Neural progenitor cell (in vitro differentiated cells): Measurements from ENCODE around the gene SIGLEC10. TPM values are rescaled to one million over a fixed set of nuclear protein-coding genes. Genes with fewer than 3 reads are reported as not detected.
"Not testable (repeated sequence)": the region's sequence is repeated elsewhere in the genome, so short reads cannot be mapped to it uniquely, and the experiment has no call there.

Source experiments
- DNase-seq: peaks from one replicate; pipeline ENCODE4 v3.0.0-alpha.2; 2016; ENCODE audit warnings: low spot score
- H2AFZ ChIP-seq: fragments of 200-600 bp; sonication (generic); replicated peaks from 2 replicates; pipeline ENCODE4 v1.6.1; 2016; ENCODE audit warnings: antibody characterized with exemption
- H3F3A ChIP-seq: fragments of 200-600 bp; sonication (generic); 2 replicates; pipeline ENCODE4 v1.6.1; 2016; ENCODE audit warnings: antibody characterized with exemption, low read depth
- H3K27ac ChIP-seq: fragments of 200-600 bp; sonication (generic); 2 replicates; pipeline ENCODE4 v1.5.1; 2016; ENCODE audit warnings: mild to moderate bottlenecking
- H3K27me3 ChIP-seq: fragments of 200-600 bp; sonication (generic); 2 replicates; pipeline ENCODE4 v1.6.1; 2016; ENCODE audit warnings: mild to moderate bottlenecking, moderate library complexity
- H3K36me3 ChIP-seq: fragments of 200-600 bp; sonication (generic); 2 replicates; pipeline ENCODE4 v1.5.1; 2016
- H3K4me1 ChIP-seq: fragments of 200-600 bp; sonication (generic); 2 replicates; pipeline ENCODE4 v1.6.1; 2016; ENCODE audit warnings: mixed run types
- H3K4me2 ChIP-seq: fragments of 200-600 bp; sonication (generic); 2 replicates; pipeline ENCODE4 v1.6.1; 2016
- H3K4me3 ChIP-seq: fragments of 200-600 bp; sonication (generic); 2 replicates; pipeline ENCODE4 v1.5.1; 2016
- H3K79me2 ChIP-seq: fragments of 200-600 bp; sonication (generic); 2 replicates; pipeline ENCODE4 v1.6.1; 2016; ENCODE audit warnings: low read depth
- H3K9ac ChIP-seq: fragments of 200-600 bp; sonication (generic); 2 replicates; pipeline ENCODE4 v1.6.1; 2016
- H3K9me3 ChIP-seq: fragments of 200-600 bp; sonication (generic); 2 replicates; pipeline ENCODE4 v1.5.1; 2016; ENCODE audit warnings: low read depth
- H4K20me1 ChIP-seq: fragments of 200-600 bp; sonication (generic); 2 replicates; pipeline ENCODE4 v1.6.1; 2016; ENCODE audit warnings: low read depth
- H3K27ac Mint-ChIP-seq: 3 replicates; pipeline ENCODE4 v1.8.0; 2021; ENCODE audit warnings: mixed read lengths
- H3K27me3 Mint-ChIP-seq: 2 replicates; pipeline ENCODE4 v1.8.0; 2022; ENCODE audit warnings: low read depth, mild to moderate bottlenecking, inconsistent platforms, moderate library complexity, mixed read lengths; ENCODE audit not compliant: insufficient read depth
- H3K36me3 Mint-ChIP-seq: 3 replicates; pipeline ENCODE4 v1.8.0; 2021; ENCODE audit warnings: mixed read lengths
- H3K4me1 Mint-ChIP-seq: 3 replicates; pipeline ENCODE4 v1.8.0; 2021; ENCODE audit warnings: mixed read lengths
- H3K4me3 Mint-ChIP-seq: 3 replicates; pipeline ENCODE4 v1.8.0; 2021; ENCODE audit warnings: mild to moderate bottlenecking, moderate library complexity, mixed read lengths
- H3K9me3 Mint-ChIP-seq: 3 replicates; pipeline ENCODE4 v1.8.0; 2020; ENCODE audit warnings: mixed read lengths
- CTCF ChIP-seq: fragments of 200-600 bp; sonication (generic); IDR thresholded peaks from 2 replicates; pipeline ENCODE4 v1.5.1; 2017; ENCODE audit warnings: antibody characterized with exemption, mild to moderate bottlenecking
- EZH2 ChIP-seq: fragments of 200-600 bp; sonication (generic); IDR thresholded peaks from 2 replicates; pipeline ENCODE4 v1.6.1; 2017; ENCODE audit warnings: antibody characterized with exemption, mild to moderate bottlenecking, moderate library complexity
- EZH2phosphoT487 ChIP-seq: fragments of 200-600 bp; sonication (generic); IDR thresholded peaks from 2 replicates; pipeline ENCODE4 v1.6.1; 2017; ENCODE audit warnings: antibody characterized with exemption
- total RNA-seq: library from RNA; depleted of rRNA; stranded (reverse); fragments of >200 nt; gene quantifications from 2 replicates; pipeline ENCODE4 v1.2.3, GENCODE V29; 2015; ENCODE audit warnings: low replicate concordance

SIGLEC10 gene
- total RNA-seq, 1 donor from 2014 or later = not detected

GRCh38 chr19:51407511-51408131 lies 9.8 kb downstream of the SIGLEC10 start:
- Histone ChIP-seq H2AFZ (no peak overlapping the region), H3K79me2 (no peaks in the 10 kb centered on the region), H3K27me3 (no peaks in the 10 kb centered on the region), H3K27ac (no peak overlapping the region), H3K4me3 (no peak overlapping the region), H3K4me1 (no peaks in the 10 kb centered on the region), H3K4me2 (no peak overlapping the region), H3F3A (peaks cover 4% of the 10 kb centered on the region), H3K36me3 (peaks cover 9% of the 10 kb centered on the region), H4K20me1 (no peaks in the 10 kb centered on the region), H3K9ac (no peak overlapping the region), H3K9me3 (no peaks in the 10 kb centered on the region)
- Mint-ChIP-seq H3K9me3 (peaks cover 15% of the 10 kb centered on the region), H3K4me3 (no peak overlapping the region), H3K4me1 (no peaks in the 10 kb centered on the region), H3K27me3 (peaks cover 9% of the 10 kb centered on the region), H3K36me3 (peaks cover 8% of the 10 kb centered on the region), H3K27ac (no peak overlapping the region)
- TF ChIP-seq EZH2 (no peak), CTCF (peak; percentile 63)
- peak; percentile 68 for DNase-seq

GRCh38 chr19:51402117-51402516 lies 15.3 kb downstream of the SIGLEC10 start:
- peaks cover 32% of the 10 kb centered on the region for H3K9me3 Mint-ChIP-seq
- H3K4me3 ChIP-seq = no peak overlapping the region
- peaks cover 2% of the 10 kb centered on the region for H3K27me3 Mint-ChIP-seq
- TF ChIP-seq CTCF (no peak), EZH2 (no peak), EZH2phosphoT487 (no peak)
- H3K36me3 ChIP-seq = peaks cover 13% of the 10 kb centered on the region
- no peaks in the 10 kb centered on the region for H4K20me1 ChIP-seq
- H3K36me3 Mint-ChIP-seq = peaks cover 19% of the 10 kb centered on the region
- no peak overlapping the region for H3K4me3 Mint-ChIP-seq
- H3K27ac Mint-ChIP-seq = no peak overlapping the region
- H3K9me3 ChIP-seq = peaks cover 8% of the 10 kb centered on the region
- H3K4me2 ChIP-seq = no peak overlapping the region
- no peak overlapping the region for H3K9ac ChIP-seq
- no peak overlapping the region for H3K27ac ChIP-seq
- DNase-seq = no peak
- H3K4me1 ChIP-seq = peaks cover 5% of the 10 kb centered on the region
- no peak overlapping the region for H2AFZ ChIP-seq
- H3F3A ChIP-seq = peaks cover 12% of the 10 kb centered on the region
- no peaks in the 10 kb centered on the region for H3K4me1 Mint-ChIP-seq
- peaks cover 10% of the 10 kb centered on the region for H3K79me2 ChIP-seq
- no peaks in the 10 kb centered on the region for H3K27me3 ChIP-seq

DNA sequence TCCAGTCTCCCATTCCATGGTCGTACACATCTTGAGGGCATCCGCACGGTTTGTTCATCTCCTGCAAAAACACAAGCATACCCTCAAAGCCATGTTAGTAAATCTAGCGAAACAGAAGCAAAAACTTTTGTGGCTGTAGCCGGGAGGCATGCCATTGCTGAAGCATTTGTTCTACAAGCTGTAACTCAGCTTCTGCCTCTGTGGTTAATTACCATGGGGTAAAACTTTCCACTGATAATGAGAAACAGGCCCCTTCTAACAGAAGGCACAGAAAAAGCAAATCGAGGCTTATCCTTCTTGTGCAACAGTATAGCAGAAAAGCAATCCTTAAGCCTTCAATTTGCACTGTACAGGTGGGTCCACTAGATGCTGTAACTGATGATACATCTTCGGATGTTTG lies 17.5 kb downstream of the SIGLEC10 start:
- H3K36me3 ChIP-seq = peaks cover 13% of the 10 kb centered on the region
- not testable (repeated sequence) for H3K9me3 ChIP-seq, H3K27me3 Mint-ChIP-seq, H3K4me2 ChIP-seq, H3K4me1 Mint-ChIP-seq, H3K4me3 Mint-ChIP-seq, H3K4me3 ChIP-seq, H3K4me1 ChIP-seq, H3K27me3 ChIP-seq, H4K20me1 ChIP-seq, H3K27ac ChIP-seq, H3K9ac ChIP-seq, DNase-seq, H3K27ac Mint-ChIP-seq, H2AFZ ChIP-seq
- peaks cover 26% of the 10 kb centered on the region for H3F3A ChIP-seq
- H3K36me3 Mint-ChIP-seq = peaks cover 17% of the 10 kb centered on the region
- peaks cover 27% of the 10 kb centered on the region for H3K79me2 ChIP-seq
- peaks cover 32% of the 10 kb centered on the region for H3K9me3 Mint-ChIP-seq

GRCh38 chr19:51399231-51399630 lies 18.2 kb downstream of the SIGLEC10 start:
- H3K27ac Mint-ChIP-seq = no peak overlapping the region
- no peak for DNase-seq
- H3K4me2 ChIP-seq = no peak overlapping the region
- H3K9me3 Mint-ChIP-seq = peaks cover 29% of the 10 kb centered on the region
- H3K9ac ChIP-seq = no peak overlapping the region
- peaks cover 32% of the 10 kb centered on the region for H3K79me2 ChIP-seq
- H3K4me1 Mint-ChIP-seq = peaks cover 5% of the 10 kb centered on the region
- peaks cover 8% of the 10 kb centered on the region for H3K9me3 ChIP-seq
- H3K4me1 ChIP-seq = peaks cover 10% of the 10 kb centered on the region
- peaks cover 31% of the 10 kb centered on the region for H3F3A ChIP-seq
- H3K27me3 ChIP-seq = no peaks in the 10 kb centered on the region
- no peaks in the 10 kb centered on the region for H3K27me3 Mint-ChIP-seq
- TF ChIP-seq EZH2 (no peak), CTCF (no peak), EZH2phosphoT487 (no peak)
- peaks cover 13% of the 10 kb centered on the region for H3K36me3 ChIP-seq
- H3K4me3 ChIP-seq = no peak overlapping the region
- H4K20me1 ChIP-seq = no peaks in the 10 kb centered on the region
- H3K27ac ChIP-seq = no peak overlapping the region
- H3K36me3 Mint-ChIP-seq = peaks cover 17% of the 10 kb centered on the region
- H3K4me3 Mint-ChIP-seq = no peak overlapping the region
- H2AFZ ChIP-seq = no peak overlapping the region
